Lung (tissue), 12 donors: ENCODE measurements around the gene HMCN2. TPM values are rescaled to one million over a fixed set of nuclear protein-coding genes. Genes with fewer than 3 reads are reported as not detected.

Experiments used
- ATAC-seq: fragments of 200-7000 bp; cut with Tn5 transposase; one replicate; pipeline ENCODE4 v1.9.1; 2020; ENCODE audit warnings: moderate number of reproducible peaks; ENCODE audit not compliant: insufficient read depth, low FRiP score
- DNase-seq, 3 donors: peaks; one replicate each; pipeline ENCODE4 v3.0.0-alpha.2; 2013 to 2017
- H3K27ac ChIP-seq, 2 donors: one replicate each; pipeline ENCODE4 v1.5.1; 2013; ENCODE audit warnings: mild to moderate bottlenecking in 2 of 2, moderate library complexity in 2 of 2, control low read depth in 1 of 2, inconsistent platforms in 1 of 2, low read depth in 1 of 2, low read length in 1 of 2
- H3K27me3 ChIP-seq, 3 donors: one replicate each; pipeline ENCODE4 v1.5.1; 2013; ENCODE audit warnings: low read length in 2 of 3; ENCODE audit not compliant: control insufficient read depth in 3 of 3, insufficient read depth in 3 of 3
- H3K36me3 ChIP-seq, 4 donors: one replicate each; pipeline ENCODE4 v1.5.1; 2013; ENCODE audit warnings: low read length in 4 of 4, mild to moderate bottlenecking in 1 of 4, moderate library complexity in 1 of 4; ENCODE audit not compliant: control insufficient read depth in 4 of 4, insufficient read depth in 4 of 4
- H3K4me1 ChIP-seq, 5 donors: one replicate each; pipeline ENCODE4 v1.5.1; 2013; ENCODE audit warnings: low read length in 5 of 5, mild to moderate bottlenecking in 2 of 5, moderate library complexity in 1 of 5; ENCODE audit not compliant: control insufficient read depth in 5 of 5, insufficient read depth in 5 of 5
- H3K4me3 ChIP-seq: one replicate; pipeline ENCODE4 v1.5.1; 2013; ENCODE audit warnings: mild to moderate bottlenecking, control low read depth, moderate library complexity
- H3K9ac ChIP-seq, 2 donors: one replicate each; pipeline ENCODE4 v1.5.1; 2013; ENCODE audit warnings: low read length in 2 of 2, control low read depth in 1 of 2; ENCODE audit not compliant: insufficient read depth in 1 of 2
- H3K9me3 ChIP-seq, 4 donors: one replicate each; pipeline ENCODE4 v1.5.1; 2013; ENCODE audit warnings: low read length in 3 of 4, mild to moderate bottlenecking in 1 of 4, moderate library complexity in 1 of 4; ENCODE audit not compliant: control insufficient read depth in 4 of 4, insufficient read depth in 3 of 4
- CTCF ChIP-seq: IDR thresholded peaks from 2 replicates; pipeline ENCODE4 v1.5.1; 2012; ENCODE audit warnings: mild to moderate bottlenecking; ENCODE audit errors: control extremely low read depth, extremely low read depth
- WGBS, 2 donors: extraction: QIAGEN DNeasy Blood & Tissue Kit; methylation state at CpG; one replicate each; pipeline ENCODE4 v1.1.7; 2013; 5-methylcytosine and 5-hydroxymethylcytosine counted together
- polyA plus RNA-seq, 2 donors: library from polyadenylated mRNA; stranded (reverse); fragments of 200-250 nt; gene quantifications; one replicate each; pipeline ENCODE4 v1.2.1, GENCODE V29; 2013
- total RNA-seq, 2 donors: library from RNA; depleted of rRNA in 1 of 2; stranded (reverse); fragments of >200 nt in 1 of 2; gene quantifications; one replicate each; pipeline ENCODE4 v1.2.1, GENCODE V29; 2014 to 2021
- donor health status: control.
- donor health status: control.
- donor health status: Bipolar disorder and iron deficiency.
- donor health status: healthy.
- donor health status: DM: yes; HTN: yes; CAD: no.

HMCN2 gene
- total and polyA plus RNA-seq, 4 donors = 2.1 to 5.2 (median 3.7) TPM

GRCh38 chr9:130237763-130238524, 27.6 kb upstream of the HMCN2 start:
- no peak for TF ChIP-seq CTCF
- DNase-seq (peak; percentile 64 to 87 (median 77)), ATAC-seq (peak; percentile 68)
- 66 to 73% methylated on average over 17 of the region's 17 CpGs for WGBS, 2 donors
- H3K27me3 ChIP-seq = no peaks in the 10 kb centered on the region
- H3K4me3 ChIP-seq = no peak overlapping the region
- no peaks in the 10 kb centered on the region for H3K9me3 ChIP-seq
- no peak overlapping the region for H3K9ac ChIP-seq
- H3K4me1 ChIP-seq = peaks cover 0 to 6% (median 0%) of the 10 kb centered on the region in 5 donors
- peak overlapping the region in 1 of 2 donors; percentile 78 for H3K27ac ChIP-seq
- H3K36me3 ChIP-seq = peaks cover 0 to 3% (median 0%) of the 10 kb centered on the region in 4 donors

GRCh38 chr9:130239363-130239695, 26.2 kb upstream of the HMCN2 start:
- DNase-seq (no peak), ATAC-seq (no peak)
- Histone ChIP-seq H3K27ac (no peak overlapping the region), H3K36me3 (no peaks in the 10 kb centered on the region), H3K27me3 (no peaks in the 10 kb centered on the region), H3K4me1 (peaks cover 0 to 8% (median 0%) of the 10 kb centered on the region in 5 donors), H3K9ac (no peak overlapping the region), H3K9me3 (no peaks in the 10 kb centered on the region), H3K4me3 (no peak overlapping the region)
- no peak for TF ChIP-seq CTCF
- 91 to 93% methylated on average over 3 of the region's 3 CpGs for WGBS, 2 donors

- peaks cover 0 to 8% (median 0%) of the 10 kb centered on the region in 5 donors for H3K4me1 ChIP-seq
Measured at GRCh38 chr9:130239741-130240241, 25.8 kb upstream of the HMCN2 start.

More at GRCh38 chr9:130239741-130240241, 25.8 kb upstream of the HMCN2 start:
- DNase-seq (no peak), ATAC-seq (no peak)
- no peaks in the 10 kb centered on the region for H3K27me3 ChIP-seq
- H3K36me3 ChIP-seq = no peaks in the 10 kb centered on the region
- TF ChIP-seq CTCF = no peak
- H3K9ac ChIP-seq = no peak overlapping the region
- 53 to 64% methylated on average over 9 of the region's 9 CpGs for WGBS, 2 donors
- H3K4me3 ChIP-seq = no peak overlapping the region
- peaks cover 0 to 2% (median 0%) of the 10 kb centered on the region in 4 donors for H3K9me3 ChIP-seq
- no peak overlapping the region for H3K27ac ChIP-seq
